HG03103 (cell line): ENCODE data around the gene TAS2R31.
A peak's percentile ranks its signal among the peaks of the same experiment; 100 is the strongest.
"Not testable (repeated sequence)": the region's sequence is repeated elsewhere in the genome, so short reads cannot be mapped to it uniquely, and the experiment has no call there.

Experiments
- ATAC-seq: cut with Tn5 transposase; IDR thresholded peaks from one replicate; pipeline ENCODE4 v1.9.1; 2021; ENCODE audit warnings: low read depth; ENCODE audit not compliant: unreplicated experiment

TAS2R31 gene, protein sequence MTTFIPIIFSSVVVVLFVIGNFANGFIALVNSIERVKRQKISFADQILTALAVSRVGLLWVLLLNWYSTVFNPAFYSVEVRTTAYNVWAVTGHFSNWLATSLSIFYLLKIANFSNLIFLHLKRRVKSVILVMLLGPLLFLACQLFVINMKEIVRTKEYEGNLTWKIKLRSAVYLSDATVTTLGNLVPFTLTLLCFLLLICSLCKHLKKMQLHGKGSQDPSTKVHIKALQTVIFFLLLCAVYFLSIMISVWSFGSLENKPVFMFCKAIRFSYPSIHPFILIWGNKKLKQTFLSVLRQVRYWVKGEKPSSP

DNA sequence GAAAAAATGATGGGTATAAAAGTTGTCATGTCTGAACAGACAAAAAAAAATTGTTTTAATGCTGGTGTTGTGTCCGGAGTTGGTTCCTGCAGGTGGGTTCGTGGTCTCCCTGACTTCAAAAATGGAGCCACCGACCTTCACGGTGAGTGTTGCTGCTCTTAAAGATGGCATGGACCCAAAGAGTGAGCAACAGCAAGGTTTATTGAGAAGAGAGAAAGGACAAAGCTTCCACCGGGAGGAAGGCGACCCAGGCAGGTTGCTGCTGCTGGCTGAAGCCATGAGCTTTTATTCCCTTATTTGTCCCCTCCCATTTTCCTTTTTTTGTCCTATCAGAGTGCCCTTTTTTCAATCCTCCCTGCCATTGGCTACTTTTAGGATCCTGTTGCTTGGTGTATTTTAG lies at the start of gene TAS2R31:
Gene TAS2R31, minus strand, starts transcription at position 101 of the 400 bp plus-strand sequence. Its CDS starts 72 bp downstream, at position 29.
- ATAC-seq = no peak

DNA sequence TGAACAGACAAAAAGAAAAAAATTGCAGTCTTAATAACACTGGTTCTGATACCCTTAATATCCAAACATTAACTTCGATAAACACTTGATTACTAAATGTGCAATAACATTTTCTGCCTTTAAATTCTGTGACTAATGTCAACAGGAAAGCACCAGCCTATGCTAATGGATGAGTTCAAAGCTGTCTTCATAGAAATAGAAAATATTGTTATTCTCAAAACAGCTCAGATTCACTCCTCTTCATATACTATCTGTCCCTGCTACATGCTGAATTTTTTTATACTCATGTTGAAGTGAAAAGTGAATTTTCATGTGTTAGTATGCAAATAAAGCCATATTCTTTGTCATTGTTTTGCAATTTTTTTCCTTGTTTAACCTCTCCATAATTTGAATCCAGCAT lies 47.0 kb upstream of the TAS2R31 start:
- ATAC-seq = no peak

DNA sequence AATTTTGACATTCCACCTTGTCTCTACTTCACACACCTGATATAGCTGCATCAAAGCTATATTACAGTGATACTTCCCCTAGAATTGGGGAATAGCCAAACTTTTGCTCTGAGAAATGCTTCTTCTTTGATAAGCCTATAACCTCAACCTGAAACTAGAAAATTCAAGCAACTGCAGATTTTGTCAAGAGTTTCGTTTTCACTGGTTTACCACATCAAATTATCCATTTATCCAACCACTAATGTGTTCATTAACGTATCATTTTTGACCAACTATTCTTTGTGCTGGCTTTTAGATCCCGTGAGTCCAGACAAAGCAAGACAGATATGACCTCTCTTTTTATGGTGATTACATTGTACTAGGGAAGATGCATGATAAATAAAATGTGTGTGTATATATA lies 44.4 kb upstream of the TAS2R31 start:
- ATAC-seq = no peak

DNA sequence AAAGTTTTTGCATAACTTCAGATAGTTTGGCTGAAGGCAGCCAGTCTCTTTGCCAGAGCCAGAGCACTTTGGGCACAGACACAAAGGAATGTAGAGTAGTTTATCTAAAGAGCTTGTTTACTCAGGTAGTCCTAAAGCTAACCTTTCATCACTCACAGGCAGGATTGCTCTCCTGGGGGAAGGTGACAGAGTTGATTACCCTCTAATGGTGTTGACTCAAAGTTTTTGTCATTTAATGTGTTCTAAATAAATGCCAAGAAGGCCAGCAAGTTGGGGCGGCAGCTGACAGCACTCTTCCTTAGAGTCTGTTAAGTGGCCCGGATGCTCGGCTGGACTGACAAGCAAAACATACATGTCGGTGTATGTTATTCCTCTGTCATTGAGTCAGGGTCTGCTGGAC lies 40.2 kb upstream of the TAS2R31 start:
- no peak for ATAC-seq

DNA sequence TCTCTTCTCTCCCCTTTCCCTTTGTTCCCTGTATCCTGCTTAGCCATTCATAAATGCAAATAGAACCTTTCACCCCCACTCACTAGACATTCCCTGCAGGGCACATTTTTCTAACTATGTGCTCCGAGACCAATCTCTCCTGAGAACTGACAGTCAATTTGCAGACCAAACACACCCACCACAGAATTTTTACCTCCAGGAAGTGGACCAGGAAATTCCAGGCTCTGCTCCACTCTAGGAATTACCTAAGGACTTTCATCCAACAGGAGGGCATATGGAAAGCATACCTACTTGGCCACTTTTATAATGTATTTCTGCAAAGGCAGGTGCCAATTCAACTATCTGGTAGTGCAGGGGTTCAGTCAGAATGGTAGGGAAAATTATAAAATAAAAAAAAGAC lies 39.8 kb upstream of the TAS2R31 start:
- ATAC-seq = no peak

DNA sequence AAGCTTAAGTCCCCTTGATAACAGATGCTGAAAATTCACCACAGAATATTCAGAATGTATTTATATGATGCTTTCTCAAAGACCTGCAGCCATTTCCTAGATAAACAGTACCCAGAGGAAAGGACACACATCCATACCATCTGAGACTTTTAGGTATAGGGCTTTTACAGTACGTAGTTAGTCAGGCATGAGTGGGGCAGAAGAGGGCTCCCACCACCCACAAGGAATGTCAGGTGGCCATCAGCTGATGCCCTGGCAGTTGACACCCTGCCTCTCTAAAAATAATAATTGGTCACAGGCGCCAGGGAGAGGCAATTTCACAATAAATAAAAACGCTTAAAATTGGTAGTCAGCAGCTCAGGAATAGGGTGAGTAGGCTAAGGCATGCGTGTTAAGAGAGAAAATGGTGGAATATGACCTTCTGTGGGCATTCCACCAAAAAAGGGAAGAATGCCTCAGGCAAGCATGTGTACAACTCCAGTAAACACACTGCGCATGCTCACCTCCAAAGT lies 38.7 kb upstream of the TAS2R31 start:
- no peak for ATAC-seq

DNA sequence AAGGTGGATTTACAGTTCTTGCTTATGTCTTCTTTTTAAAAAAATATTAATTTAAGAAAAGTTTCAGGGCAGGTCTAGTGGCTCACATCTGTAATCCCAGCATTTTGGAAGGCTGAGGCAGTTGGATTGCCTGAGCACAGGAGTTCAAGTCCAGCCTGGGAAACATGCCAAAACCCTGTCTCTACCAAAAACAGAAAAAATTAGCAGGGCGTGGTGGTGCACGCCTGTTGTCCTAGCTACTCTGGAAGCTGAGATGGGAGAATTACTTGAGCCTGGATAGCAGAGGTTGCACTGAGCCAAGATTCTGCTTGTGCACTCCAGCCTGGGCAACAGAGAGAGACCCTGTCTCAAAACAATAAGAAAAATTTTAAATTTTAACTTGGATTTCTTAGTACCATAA lies 36.3 kb upstream of the TAS2R31 start:
- ATAC-seq = no peak

DNA sequence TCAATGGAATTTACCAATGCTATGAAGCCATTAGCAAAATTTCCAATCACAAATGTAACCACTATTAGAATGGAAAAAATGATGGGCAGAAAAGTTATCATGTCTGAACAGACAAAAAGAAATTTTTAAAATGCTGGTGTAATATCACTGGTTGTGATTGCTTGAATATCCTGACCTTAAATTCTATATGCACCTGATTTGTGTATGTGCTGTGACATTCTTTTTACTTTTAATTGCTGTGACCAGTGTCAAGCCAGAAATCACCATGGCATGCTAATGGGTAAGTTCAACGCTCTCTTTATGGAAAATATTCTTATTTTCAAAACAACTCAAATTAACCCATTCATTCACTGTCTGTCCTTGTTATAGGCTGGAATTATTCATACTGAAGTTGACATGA lies 31.0 kb upstream of the TAS2R31 start, which contains the start of gene TAS2R46:
Gene TAS2R46, minus strand, starts transcription at position 101 of the 400 bp plus-strand sequence. Its CDS starts 0 bp downstream, at position 101.
- not testable (repeated sequence) for ATAC-seq

DNA sequence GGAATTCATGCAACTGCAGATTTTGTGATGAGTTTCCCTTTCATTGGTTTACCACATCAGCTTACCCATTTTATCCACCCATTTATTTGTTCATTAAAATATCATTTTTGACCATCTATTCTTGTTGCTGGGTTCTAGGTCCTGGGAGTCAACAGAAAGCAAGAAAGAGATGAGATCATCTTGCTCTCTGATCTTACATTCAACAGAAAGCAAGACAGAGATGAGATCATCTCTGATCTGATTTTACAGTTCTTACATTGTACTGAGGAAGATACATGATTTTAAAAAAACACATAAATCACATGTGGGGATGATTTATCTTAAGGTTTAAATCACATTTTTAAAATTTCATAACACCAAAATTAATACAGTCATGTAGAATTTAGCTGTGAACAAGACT lies 28.6 kb upstream of the TAS2R31 start:
- no peak for ATAC-seq

DNA sequence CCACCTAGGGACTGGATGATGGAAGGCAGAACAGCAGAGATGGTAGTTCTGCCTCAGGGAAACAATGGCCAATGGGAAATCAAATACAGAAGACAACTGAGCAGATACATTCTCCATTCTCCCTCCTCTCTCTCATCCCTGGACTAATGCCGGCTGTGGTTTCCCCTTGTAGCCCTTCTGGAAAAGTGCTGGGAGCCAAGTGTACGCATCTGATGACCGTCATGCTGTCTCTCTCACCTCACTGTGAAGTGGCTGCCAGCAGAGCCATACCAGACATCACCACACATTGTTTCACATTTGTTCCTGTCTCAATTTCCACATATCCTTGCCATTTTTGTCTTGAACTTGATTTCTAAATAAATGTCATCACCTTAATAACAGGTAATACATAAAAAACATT lies 27.8 kb upstream of the TAS2R31 start:
- ATAC-seq = no peak

DNA sequence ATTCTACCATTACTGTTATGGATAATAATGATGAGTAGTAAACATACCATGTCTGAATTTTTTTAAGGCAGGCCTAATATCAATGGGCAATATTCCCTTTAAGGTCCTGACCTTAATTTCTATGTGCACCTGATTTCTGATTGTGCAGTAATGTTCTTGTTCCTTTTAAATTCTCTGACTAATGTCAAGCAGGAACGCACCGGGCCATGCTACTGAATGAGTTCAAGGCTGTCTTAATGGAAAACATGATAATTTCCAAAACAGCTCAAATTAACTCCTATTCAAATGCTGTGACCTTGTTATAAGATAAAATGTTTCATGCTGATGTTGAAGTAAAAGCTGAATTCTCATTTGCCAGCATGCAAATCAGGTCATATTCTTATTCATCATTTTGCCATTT lies 24.1 kb upstream of the TAS2R31 start:
- ATAC-seq = no peak

DNA sequence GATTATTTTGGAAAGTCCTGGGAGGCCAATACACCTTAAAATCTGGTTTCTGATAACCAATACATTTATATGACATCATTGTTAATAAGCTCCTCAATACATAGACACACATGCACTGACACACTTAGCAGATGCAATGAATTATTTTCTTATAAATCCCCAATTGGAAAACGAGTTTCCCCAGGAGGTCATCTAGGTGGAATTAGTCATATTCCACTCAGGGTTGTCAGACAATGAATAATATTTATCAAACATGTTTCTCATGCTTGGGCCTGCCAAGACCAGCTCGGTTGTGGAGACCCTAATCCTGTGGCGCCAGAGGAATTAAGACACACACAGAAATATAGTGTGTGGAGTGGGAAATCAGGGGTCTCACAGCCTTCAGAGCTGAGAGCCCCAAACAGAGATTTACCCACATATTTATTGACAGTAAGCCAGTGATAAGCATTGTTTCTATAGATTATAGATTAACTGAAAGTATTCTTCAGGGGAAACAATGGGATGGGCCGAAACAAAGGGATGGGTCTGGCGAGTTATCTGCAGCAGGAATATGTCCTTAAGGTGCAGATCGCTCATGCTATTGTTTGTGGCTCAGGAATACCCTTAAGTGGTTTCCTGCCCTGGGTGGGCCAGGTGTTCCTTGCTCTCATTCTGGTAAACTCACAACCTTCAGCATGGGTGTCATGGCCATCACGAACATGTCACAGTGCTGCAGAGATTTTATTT lies 18.8 kb upstream of the TAS2R31 start:
- not testable (repeated sequence) for ATAC-seq

DNA sequence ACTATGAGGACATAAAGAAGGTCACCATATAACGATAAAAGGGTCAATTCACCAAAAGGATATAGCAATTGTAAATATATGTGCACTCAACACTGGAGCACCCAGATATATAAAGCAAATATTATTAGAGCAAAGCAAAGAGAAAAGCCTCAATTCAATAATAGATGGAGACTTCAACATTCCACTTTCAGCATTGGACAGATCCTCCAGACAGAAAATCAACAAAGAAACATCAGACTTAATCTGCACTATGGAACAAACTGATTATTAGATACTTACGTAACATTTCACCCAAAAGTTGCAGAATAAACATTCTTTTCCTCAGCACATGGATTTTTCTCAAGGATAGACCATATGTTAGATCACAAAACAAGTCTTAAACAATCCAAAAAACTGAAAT lies 10.2 kb upstream of the TAS2R31 start:
- ATAC-seq = not testable (repeated sequence)

DNA sequence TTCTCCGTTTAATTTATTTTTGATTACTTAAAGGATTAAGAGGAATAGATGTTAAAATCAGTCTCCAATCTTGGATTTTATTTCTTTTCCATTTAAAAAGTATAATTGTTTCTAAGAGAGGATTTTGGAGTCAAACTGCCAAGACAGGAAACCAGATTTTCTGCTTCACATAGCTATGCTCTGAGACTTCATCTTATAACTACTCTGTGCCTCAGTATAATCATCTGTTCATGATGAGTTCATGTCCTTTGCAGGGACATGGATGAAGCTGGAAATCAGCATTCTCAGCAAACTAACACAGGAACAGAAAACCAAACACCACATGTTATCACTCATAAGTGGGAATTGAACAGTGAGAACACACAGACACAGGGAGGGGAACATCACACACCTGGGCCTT lies 9.0 kb upstream of the TAS2R31 start:
- ATAC-seq = no peak

DNA sequence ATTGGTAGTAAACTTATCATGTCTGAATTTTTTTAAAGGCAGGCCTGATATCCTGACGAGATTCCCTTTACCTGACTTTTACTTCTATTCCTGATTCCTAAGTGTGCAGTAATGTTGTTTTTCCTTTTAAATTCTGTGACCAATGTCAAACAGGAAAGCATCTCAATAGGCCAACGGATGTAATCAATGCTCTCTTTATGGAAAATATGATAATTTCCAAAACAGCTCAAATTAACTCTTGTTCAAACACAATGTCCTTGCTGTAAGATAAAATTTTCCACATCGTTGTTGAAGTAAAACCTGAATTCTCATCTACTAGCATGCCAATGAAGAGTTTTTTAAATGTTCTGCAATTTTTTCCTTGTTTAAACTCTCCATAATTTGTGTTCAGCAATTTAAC lies 8.0 kb upstream of the TAS2R31 start:
- ATAC-seq = no peak

DNA sequence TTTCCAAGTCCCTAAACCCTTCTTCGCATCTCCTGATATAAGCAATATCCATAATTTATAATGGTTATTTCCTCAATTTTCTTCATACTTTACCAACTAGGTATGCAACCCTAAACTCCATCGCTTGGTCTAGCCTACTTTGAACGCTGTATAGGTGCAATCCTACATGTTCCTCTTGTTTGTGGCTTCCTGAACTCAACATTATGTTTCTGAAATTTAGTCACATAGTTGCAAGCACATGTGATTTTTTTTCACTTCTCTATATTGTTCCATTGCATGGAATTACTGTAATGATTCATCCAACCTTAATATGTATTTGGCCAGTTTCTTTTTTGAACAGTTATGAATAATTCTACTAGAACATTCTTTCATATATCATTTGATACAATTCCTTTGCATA lies 2.8 kb upstream of the TAS2R31 start:
- peak; percentile 67 for ATAC-seq

DNA sequence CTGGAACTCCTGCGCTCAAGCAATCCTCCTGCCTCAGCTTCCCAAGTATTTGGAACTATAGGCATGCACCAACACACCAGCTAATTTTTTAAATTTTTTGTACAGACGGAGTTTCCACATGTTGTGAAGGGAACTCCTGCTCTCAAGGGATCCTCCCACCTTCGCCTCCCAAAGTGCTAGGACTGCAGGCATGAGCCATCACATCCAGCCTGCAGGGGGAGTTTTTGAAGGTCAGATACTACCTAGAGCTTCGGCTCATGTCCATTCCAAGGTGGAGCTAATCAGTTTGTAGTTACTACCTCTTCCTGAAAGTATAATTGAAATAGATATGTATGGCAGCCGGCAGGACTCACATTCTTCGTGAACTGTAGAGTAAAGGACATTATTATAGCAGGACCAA lies 5.1 kb downstream of the TAS2R31 start:
- no peak for ATAC-seq

DNA sequence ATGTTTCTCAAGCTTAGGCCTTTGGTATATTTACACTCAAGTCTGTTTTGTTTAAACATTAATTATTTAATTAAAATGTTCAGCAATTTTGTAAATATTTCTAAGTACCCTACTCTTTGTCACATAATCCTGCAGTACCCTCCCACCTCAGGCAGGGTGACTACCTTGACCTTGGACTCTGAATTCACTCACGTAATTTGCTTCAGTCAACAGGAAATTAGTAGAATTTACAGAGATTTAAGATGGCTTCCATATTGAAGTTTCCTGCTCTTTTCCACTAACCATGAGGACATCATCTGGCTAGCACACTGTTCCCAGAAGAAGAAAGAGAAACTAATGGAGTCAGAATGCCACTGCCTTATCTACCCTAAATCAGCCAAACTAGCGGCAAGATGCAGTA lies 7.8 kb downstream of the TAS2R31 start:
- no peak for ATAC-seq

DNA sequence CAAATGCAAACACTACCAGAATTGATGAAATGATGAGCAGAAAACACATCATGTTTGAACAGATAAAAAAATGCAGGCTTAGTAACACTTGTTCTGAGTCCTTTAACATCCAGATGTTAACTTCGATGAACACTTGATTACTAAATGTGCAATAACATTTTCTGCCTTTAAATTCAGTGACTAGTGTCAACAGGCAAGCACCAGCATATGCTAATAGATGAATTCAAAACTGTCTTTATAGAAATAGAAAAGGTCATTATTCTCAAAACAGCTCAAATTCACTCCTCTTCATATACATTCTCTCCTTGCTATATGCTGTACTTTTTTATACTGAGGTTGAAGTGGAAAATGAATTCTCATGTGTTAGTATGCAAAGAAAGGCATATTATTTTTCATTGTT lies 8.7 kb downstream of the TAS2R31 start, which contains the start of gene TAS2R19:
Gene TAS2R19, minus strand, starts transcription at position 101 of the 400 bp plus-strand sequence. Its CDS starts 49 bp downstream, at position 52.
- no peak for ATAC-seq

DNA sequence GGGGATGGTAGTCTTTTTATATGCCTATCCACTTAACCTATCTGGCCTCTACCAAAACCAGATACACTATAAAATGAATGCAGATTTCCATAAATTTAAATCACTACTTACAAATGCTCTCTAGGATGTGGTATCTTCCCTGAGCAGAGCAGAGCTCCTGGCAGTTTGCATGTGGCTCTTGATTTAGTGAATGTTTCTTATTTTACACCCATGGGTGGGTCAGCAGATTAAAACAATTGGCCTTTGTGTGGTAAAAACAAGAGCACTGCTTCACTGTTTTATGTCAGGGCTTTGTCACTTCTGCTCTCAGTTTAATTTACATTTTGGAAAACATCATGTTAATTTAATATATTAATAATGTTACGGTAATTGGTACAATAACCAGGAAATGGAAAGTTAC lies 14.3 kb downstream of the TAS2R31 start:
- no peak for ATAC-seq

DNA sequence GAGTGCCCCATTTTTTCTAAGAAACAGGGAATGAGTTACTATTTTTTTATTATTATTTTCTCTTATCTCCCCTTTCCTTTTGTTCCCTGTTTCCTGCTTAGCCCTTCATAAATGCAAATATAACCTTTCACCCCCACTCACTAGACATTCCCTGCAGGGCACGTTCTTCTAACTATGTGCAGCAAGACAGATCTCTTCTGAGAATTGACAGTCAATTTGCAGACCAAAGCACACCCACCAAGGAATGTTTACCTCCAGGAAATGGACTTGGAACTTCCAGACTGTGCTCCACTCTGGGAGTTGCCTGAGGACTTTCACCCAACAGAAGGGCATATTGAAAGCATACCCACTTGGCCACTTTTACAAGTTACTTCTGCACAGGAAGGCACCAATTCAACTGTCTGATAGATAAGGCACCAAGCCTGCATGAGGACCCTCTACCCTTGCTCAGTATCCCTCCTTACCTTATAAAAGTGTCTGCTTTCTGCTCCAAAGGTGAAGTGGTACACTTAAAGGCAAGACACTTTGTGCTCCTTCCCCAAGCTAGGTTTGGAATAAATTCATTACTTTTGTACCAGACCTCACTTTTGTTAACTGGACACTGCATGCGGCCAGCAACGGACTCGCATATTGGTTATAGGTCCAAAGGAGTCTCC lies 15.3 kb downstream of the TAS2R31 start:
- ATAC-seq = no peak
